Measurements from ENCODE around the gene GSK3A.

DNA sequence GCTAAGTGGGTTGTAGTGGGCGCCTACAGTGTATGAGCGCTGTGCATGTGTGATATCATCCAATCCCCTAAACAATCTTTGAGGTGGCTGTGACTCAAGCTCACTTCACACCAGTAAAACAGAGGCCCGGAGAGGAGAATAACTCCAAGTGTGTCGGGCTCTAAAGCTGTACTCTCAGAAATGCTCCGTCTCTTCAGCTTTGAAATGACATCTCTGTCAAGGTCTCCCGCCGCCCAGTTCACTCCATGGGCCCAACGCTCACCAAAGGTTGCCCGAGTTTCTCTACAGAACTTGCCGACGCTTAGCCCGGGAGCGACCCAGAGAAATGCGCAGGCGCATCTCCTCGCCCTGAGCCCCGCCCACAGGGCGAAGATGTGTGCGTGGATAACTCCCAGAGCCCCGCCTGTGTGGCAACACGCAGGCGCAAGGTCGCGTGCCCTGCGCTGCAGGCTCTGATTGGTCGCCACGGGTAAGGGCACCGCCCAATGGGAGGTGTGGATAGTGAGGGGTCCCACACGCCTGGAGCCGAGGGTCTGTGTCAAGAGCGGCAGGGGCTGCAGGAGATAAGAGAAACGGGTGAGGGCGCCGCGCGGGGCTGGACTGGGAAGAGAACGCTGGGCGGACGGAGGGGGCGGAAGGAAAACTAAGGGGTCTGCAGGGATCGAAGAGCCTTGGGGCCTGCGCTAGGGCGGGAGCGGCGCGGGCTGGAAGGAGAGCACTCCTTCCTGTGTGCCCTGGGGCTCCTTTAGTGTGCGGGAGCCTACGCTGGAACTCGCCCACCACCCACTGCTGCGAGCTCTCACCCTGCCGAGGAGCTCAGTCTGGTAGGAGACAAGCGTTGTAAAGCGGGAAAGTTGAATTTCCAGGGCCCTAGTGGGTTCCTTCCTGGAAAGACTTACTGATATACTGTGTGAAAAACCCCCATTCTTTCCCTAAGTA, 22.3 kb downstream of the GSK3A start, which contains the start of gene ZNF526:
- no peak for TF ChIP-seq EZH2 (optimal IDR thresholded peaks at IDR 0.05; ENCODE audit: low read depth, low read length)
- TF ChIP-seq, protein P1, sequence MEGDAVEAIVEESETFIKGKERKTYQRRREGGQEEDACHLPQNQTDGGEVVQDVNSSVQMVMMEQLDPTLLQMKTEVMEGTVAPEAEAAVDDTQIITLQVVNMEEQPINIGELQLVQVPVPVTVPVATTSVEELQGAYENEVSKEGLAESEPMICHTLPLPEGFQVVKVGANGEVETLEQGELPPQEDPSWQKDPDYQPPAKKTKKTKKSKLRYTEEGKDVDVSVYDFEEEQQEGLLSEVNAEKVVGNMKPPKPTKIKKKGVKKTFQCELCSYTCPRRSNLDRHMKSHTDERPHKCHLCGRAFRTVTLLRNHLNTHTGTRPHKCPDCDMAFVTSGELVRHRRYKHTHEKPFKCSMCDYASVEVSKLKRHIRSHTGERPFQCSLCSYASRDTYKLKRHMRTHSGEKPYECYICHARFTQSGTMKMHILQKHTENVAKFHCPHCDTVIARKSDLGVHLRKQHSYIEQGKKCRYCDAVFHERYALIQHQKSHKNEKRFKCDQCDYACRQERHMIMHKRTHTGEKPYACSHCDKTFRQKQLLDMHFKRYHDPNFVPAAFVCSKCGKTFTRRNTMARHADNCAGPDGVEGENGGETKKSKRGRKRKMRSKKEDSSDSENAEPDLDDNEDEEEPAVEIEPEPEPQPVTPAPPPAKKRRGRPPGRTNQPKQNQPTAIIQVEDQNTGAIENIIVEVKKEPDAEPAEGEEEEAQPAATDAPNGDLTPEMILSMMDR (IDR thresholded peaks at IDR 0.05; ENCODE audit: low read length), result no peak
- TF ChIP-seq EZH2phosphoT487 (IDR thresholded peaks at IDR 0.05; ENCODE audit: low read length), result no peak

Measured in MM.1S (cell line).